NCI-H128 (cell line): ENCODE data around the gene ERFL.

Experiments
- DNase-seq: peaks from one replicate; lab custom pipeline; 2025; ENCODE audit not compliant: unreplicated experiment; lab: John Stamatoyannopoulos, UW

Gene ERFL

DNA sequence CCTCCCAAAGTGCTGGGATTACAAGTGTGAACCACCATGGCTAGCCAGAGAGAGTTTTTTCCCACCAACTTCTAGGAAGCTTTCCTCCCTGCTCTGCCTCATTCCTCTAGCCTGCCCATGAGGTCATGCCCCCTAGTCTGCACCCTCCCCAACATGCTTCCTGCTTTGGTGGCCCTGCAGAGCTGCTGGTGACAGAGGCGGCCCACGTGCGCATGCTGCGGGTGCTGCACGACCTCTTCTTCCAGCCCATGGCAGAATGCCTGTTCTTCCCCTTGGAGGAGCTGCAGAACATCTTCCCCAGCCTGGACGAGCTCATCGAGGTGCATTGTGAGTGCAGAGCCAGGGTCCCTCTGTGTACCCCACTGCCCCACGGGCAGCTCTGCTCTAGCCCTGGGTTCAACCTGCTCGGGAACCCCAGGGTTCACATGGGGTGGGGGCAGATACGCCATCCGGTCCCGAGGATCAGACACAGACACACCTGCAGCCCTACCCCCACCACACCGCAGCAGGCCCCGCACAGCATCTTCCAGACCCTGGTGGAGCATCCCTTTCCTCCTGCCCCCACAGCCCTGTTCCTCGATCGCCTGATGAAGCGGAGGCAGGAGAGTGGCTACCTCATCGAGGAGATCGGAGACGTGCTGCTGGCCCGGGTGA, 26.4 kb downstream of the ERFL start:
- no peak for DNase-seq

DNA sequence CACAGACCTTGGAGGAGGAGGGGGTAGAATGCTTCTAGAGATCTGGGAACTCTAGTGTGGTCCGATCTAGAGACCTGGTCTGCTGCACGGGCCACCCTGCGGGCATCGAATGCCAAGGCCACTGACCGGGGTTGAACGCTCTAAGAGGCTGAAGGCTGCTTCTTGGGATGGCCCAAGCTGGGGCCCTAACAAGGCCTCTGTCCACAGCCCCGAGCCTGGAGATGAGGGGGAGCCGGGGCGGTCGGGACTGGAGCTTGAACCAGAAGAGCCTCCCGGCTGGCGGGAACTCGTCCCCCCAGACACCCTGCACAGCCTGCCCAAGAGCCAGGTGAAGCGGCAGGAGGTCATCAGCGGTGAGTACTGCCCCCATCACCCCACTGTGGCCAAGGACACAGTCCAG, 30.0 kb downstream of the ERFL start:
- DNase-seq = no peak

GRCh38 chr19:41897820-41898219, 30.4 kb downstream of the ERFL start:
- DNase-seq = no peak

DNA sequence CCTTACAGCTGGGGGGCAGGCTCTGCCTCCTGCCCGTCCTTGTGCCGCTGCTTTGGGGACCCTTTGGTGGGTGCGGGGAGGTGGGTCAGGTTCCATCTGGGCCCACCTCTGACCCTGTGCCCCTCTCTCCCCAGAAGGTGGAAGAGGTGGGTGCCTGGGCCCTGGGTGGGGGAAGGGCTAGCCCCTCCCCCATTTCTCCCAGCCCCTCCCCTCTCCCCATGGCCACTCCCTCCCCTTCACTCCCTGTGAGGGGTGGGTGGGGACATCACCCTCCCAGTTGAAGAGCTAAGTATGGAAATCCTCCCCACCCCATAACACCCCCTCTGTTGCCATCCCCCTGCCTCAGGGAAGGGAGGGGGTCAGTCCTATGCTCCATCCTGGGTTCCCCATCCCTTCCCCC, 31.1 kb downstream of the ERFL start:
- no peak for DNase-seq

DNA sequence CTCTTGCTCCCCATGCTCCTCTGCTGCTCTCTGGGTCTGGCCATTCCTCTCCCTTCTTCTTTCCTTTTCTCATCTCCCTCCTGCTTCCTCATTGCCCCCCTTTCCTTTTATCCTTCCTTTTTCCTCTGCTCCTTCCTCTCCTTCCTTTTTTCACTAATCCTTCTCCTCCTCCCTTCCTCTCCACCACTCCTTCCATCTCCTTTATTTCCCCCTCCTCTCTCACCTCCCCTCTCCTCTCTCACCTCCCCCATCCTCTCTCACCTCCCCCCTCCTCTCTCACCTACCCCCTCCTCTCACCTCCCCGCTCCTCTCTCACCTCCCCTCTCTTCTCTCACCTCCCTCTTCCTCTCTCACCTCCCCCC, 31.7 kb downstream of the ERFL start:
- no peak for DNase-seq

DNA sequence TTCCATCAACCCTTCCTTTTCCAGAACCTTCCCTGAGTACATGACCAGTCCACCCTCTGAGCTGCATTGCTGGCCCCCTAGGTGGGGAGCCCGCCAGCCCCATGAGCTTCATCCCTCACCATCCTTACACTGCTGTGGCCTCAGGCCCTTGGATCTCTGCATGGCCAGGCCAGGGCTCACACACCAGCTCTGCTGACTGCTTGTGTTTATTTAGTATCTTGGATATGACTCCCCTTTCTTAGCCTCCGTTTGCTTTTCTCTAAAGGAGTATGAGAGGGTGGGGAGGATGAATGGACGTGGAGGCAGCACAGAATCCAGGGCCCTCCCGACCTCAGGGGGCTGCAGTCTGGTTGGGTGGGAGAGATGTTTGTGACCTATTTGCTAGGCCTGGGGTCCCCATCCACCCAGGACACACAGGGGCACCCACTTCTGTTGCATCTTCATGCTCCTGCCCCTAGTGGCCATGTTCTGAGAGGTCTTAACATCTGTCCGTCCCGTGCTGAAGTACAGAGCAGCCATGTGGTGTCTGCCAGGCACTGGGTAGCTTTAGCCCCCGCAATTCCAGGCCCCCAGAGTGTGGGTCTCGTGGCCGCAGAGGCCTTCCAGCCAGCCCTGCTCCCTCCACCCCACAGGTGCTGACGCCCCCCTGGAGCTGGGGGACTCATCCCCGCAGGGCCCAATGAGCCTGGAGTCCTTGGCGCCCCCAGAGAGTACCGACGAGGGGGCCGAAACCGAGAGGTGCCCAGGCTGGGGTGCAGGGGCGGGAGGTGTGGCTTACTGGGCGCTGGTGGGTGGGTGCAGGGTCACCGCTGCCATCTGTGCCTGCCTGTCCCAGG, 32.3 kb downstream of the ERFL start:
- no peak for DNase-seq

GRCh38 chr19:41894350-41894749, 33.9 kb downstream of the ERFL start:
- no peak for DNase-seq

DNA sequence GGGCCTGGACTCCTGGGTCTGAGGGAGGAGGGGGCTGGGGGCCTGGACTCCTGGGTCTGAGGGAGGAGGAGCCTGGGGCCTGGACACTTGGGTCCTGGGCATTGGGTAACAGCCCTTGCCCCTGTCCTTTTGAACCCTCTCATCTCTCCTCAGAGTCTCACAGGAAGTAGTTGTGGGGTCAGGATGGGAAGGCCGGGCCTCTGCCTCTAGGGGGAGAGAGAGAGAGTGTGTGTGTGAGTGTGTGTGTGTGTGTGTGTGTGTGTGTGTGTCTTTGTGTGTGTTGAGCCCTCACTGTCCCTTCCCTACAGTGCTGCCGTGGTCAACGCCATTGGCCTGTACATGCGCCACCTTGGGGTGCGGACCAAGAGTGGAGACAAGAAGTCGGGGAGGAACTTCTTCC, 34.4 kb downstream of the ERFL start:
- no peak for DNase-seq

DNA sequence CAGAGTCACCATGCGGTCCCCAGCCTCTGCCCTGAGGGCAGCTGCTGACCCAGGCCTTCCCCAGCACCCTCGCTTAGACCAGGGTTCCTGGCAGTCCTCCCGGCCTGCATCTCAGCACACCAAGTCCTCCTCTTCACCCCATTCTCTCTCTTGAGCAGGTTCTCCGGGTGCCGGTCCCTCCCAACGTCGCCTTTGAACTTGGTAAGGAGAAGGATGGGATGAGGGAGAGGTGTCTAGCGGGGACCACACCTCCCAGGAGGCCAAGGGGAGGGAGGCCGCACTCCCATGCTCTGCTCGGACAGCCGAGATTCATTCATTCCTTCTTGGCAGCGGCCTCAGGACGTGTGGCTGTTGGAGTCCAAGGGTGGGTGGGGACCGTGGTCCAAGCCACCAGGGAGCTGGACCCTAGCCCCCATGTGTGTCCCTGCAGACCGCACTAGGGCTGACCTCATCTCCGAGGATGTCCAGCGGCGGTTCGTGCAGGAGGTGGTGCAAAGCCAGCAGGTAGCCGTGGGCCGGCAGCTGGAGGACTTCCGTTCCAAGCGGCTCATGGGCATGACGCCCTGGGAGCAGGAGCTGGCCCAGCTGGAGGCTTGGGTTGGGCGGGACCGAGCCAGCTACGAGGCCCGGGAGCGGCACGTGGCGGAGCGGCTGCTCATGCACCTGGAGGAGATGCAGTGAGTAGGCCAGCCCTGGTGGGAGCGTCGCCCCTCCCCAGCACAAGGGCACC, 35.9 kb downstream of the ERFL start:
- no peak for DNase-seq

DNA sequence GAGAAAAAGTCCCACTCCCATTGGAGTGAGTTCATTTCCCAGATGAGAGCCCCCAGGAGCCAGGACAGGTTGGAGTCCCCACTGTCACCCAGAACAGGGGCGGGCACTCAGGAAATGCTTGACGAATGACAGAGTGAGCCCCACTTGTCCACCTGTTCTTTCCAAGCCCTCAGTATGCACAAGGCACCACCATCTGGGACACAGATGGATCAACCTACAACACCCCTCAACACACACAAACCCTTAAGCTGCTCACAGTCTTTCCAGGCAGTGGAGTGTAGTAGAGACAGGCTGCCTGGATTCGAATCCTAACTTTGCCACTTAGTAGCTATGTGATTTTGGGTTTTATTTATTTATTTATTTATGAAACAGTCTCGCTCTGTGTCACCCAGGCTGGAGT, 37.3 kb downstream of the ERFL start:
- no peak for DNase-seq

- DNase-seq = no peak
Measured at GRCh38 chr19:41889896-41890295, 38.4 kb downstream of the ERFL start.

DNA sequence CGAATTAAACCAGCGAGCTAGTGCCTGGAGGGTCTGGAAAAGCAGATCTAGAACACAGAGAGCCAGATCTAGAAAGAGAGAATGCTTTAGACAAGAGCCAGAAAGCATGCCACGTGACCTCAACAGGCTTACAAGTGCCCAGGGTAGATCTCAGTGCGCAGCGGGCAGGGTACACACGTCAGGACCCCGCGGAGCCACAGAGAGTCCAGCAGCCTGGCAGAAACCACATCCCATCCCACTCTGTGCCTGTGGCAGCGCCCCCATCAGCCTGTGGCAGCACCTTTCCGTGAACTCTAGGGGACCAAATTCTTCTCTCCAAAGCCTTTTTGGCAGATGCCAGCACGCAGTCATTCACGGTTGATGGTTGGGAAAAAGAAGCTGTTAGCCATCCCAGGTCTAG, 39.3 kb downstream of the ERFL start:
- DNase-seq = no peak

DNA sequence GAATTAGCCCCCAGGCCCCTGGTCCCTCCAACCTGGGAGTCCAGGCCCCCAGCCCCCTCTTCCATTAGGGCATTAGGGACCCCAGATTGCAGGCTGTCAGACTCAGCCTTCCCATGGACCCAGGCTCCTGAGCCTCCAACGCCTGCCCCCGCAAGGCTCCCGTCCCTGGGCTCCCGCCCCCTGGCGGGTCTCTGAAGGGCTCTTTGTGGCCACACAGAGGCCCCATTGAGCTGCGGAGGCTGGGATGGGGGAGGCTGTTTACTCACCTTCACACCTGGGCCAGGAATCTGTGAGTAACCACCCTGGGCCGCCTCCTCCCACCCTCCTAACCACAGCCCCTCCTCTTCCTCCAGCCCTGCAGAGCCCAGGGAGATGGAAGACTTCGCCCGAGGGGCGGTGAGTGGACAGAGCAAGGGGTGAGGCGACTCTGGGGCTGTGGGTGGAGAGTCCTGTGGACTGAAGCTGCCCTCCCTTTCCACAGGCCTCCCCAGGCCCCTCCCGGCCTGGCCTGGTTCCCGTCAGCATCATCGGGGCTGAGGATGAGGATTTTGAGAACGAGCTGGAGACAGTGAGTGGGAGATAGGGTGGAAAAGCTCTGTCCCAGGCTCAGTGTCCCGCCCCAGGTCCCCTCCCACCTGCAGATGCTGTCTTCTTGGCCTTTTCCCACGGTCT, 40.4 kb downstream of the ERFL start:
- DNase-seq = peak; percentile 17

DNA sequence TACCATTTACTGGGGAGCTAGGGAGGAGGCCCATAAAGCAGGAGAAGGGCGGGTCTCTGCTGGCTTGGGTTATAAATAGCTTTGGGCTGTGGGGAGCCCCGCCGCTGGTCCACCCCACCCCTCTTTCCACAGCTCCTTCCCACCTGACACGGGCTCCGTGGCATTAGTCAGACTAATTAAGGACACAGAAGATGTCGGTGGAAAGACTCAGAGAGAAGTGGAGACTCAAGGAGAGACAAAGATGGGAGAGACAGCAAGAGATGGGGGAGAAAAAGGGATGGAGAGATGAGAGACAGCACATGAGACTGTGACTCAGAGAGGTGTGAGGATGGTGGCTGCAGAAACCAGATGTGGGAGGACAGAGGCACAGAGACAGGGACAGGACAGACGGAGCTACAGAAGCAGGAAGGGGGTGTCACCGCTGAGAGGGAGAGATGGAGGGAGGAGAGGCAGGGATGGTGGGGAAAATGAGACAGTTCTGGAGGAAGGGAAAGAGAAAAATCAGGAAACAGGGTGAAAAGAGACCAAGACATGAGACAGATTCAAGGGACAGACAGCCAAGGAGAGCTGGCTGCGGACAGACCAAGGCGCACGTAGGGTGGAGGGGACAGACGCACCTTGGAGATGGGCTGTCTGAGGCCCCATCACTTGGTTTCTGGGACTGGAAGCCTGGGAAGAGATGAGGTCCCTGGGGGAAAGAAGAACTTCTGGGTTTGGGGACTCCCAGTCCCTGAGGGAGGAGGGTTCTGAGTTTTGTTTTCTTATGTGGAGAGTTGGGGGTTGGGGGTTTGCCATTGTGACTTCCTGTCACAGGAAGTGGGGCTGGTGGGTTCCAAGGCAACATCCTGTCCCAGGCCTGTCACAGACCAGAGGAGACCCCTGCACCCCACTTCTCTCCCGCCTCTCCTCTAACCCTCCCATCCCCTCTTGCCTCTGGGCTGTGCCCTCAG, 41.2 kb downstream of the ERFL start:
- DNase-seq = no peak

- DNase-seq = peak; percentile 95
Measured at GRCh38 chr19:41883821-41884733, 44.2 kb downstream of the ERFL start.

DNA sequence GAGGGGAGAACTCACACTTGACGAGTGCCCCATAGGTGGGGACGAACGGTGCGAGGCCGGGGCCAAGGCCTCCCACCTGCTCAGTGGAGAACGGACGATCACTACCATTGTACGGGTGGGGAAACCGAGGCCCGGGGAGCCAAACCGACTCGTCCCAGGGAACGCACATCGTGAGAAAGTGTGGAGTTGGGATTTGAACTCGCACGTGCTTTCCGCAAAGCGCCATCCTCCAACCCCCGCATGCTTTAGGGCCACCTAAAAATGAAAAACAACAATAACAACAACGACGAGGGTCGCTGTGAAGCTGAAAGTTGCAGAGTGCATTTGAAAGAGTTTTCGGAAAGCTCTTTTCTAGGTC, 44.8 kb downstream of the ERFL start:
- DNase-seq = no peak

DNA sequence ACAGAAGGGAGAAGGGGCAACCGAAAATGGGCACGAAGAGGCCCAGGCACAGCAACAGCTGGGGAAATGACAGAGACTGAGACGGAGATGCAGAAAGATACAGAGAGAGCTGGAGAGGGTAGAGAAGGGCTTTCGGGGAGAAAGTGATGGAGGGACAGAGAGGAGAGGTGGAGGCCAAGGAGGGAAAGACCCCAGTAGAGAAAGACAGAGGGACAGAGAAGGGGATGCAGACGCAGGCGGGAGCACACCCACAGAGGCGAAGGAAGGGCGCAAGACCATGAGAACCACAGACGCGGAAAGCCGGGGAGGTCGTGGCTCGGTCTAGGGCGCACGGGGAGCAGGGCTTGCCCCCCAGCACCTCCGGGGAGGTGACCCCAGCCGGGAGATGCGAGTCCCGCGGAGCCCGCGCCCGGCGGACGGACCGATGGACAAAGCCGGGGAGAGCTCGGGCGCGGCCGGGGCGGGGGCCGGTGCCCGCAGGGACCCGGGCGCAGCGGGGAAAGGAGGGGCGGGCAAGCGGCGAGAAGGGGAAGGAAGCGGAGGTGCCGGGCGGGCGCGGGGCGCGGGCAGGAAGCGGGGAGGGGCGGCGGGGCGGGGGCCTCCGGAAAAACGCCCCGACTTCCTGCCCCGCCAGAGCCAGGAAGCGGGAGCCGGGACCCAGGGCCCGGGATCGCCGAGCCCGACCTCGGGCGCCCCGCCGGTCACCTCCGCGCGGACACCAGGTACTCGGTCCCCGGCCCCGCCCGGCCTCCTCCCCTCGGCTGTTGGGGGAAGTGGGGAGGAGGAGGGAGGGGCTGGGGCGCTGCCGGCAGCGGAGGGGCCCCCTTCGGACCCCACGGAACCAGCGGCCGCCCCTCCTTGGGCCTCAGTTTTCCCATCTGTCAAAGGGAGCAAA, 45.4 kb downstream of the ERFL start, which contains the start of gene ARHGEF1:
Gene ARHGEF1, plus strand, starts transcription at position 617 of the 895 bp plus-strand sequence. CDS start 4,899 bp downstream, outside the sequence.
- no peak for DNase-seq

- no peak for DNase-seq
Measured at GRCh38 chr19:41880329-41880708, 47.9 kb downstream of the ERFL start.
